GM12891 (cell line): ENCODE measurements around the gene ROR1.

Experiments
- POLR2A ChIP-seq: IDR thresholded peaks from 2 replicates; pipeline ENCODE4 v1.6.1; 2011; ENCODE audit warnings: low read depth, low read length, control low read depth
- POLR2AphosphoS5 ChIP-seq: IDR thresholded peaks from 2 replicates; pipeline ENCODE4 v1.6.1; 2011; ENCODE audit warnings: low read depth, low read length, control low read depth
- TAF1 ChIP-seq: IDR thresholded peaks from 2 replicates; pipeline ENCODE4 v1.6.1; 2011; ENCODE audit warnings: low read depth, low read length, control low read depth

- TF ChIP-seq POLR2AphosphoS5 (no peak), POLR2A (no peak), TAF1 (no peak)
Observed at GRCh38 chr1:64100791-64101190, 327.0 kb downstream of the ROR1 start.
